ENCODE results near the gene SARDH. TPM values are rescaled to one million over a fixed set of nuclear protein-coding genes. Genes with fewer than 3 reads are reported as not detected.

Gene SARDH
- total and polyA plus RNA-seq, 4 donors, result 6.9 to 10.5 (median 8.8) TPM

DNA sequence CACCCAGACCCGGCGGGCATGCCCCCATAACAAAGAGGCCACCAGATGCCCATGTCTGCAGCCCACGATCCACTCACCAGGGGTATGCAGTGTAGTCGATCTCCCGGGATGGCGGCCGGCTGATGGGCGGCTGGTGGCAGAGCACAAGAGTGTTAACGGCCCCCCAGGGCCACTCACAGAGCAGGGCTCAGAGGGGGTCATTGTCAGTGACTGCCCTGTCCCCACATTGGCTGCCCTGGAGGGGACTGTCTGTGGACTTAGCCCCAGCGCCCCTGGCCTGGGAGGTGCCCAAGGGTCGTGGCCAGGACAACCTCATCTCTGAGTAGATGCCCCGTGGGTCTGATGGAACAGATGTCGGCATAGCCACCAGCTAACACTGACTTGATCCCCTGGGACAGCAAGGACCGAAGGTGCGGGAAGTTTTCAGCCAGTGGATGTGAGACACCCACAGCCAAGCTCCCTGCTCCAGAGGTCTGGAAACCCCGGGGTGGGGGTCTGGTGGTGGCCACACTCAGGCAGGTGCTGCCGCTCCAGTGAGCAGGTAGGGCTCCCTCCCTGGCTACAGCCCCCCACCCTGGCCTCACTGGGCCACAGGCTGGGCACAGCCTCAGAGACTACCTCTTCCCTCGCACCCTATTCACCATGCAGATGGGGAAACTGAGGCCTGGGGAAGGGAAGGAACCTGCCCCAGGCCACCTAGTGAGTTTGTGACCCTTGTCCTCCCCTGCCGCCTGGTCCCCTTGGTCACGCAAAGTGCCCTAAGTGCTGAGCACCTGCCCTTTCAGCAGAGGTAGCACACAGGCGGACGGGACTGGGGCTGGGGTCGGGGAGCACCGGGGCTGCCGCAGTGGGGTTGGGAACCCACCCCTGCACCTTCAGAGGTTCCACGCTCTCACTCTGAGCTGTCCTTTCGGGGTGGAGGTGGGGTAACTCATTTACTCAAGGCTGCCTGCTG lies 38.1 kb upstream of the SARDH start:
- Histone ChIP-seq H3K27me3 (ENCODE audit: control insufficient read depth, insufficient read depth, low read length) (no peaks in the 10 kb centered on the region), H3K9me3 (ENCODE audit: control insufficient read depth, insufficient read depth, low read length) (no peaks in the 10 kb centered on the region), H3K4me1 (ENCODE audit: control insufficient read depth, insufficient read depth, low read length) (no peaks in the 10 kb centered on the region), H3K4me3 (ENCODE audit: low read depth, low read length) (no peak overlapping the region), H3K27ac (ENCODE audit: low read depth, low read length) (no peak overlapping the region), H3K36me3 (ENCODE audit: control insufficient read depth, insufficient read depth, low read length) (peaks cover 92% of the 10 kb centered on the region)
- DNase-seq (ENCODE audit: low read depth in 4 of 6, low spot score in 6 of 6), result no peak
- WGBS (ENCODE audit: insufficient coverage), result 95% methylated on average over 23 of the region's 27 CpGs

DNA sequence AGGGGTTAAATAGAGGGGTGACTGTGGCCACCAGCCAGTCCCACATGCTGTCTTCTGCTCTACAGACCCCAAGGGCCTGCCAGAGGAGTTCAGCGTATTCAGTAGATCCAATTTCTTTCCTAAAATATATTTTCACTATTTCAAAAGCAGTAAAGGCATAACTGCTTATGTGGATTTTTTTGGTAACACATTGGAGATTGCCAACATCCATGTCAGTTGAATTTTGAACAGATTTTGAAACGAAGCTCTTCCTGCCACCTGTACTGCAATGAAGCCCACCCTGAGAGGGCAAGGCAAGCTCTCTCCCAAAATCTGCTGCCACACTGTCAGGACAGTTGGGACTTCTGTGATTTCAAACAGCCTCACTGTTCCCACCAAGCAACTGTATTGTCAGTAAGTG lies 37.1 kb upstream of the SARDH start:
- H3K36me3 ChIP-seq (ENCODE audit: control insufficient read depth, insufficient read depth, low read length), result peaks cover 91% of the 10 kb centered on the region

DNA sequence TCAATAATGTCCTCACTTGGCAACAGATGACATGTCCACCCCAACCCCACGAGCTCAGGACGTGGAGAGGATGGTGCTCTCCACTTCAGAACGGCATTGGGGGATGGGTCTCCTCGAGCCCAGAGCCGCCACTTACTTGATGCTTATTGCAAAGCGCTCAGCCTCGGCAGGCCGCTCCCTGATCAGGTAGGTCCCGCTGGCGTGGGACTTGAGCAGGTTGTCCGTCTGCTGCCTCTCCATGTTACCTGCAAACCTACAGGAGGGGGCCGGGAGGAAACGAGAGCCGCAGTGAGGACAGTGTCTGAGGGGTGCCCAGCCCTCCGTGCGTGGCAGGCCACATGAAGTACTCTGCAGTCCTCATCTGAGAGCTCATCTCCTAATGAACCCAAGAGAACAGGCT lies 36.6 kb upstream of the SARDH start:
- DNase-seq (ENCODE audit: low read depth in 4 of 6, low spot score in 6 of 6), result no peak
- over 99% methylated on average over 14 of the region's 16 CpGs for WGBS (ENCODE audit: insufficient coverage)
- Histone ChIP-seq H3K36me3 (ENCODE audit: control insufficient read depth, insufficient read depth, low read length) (peaks cover 91% of the 10 kb centered on the region), H3K4me1 (ENCODE audit: control insufficient read depth, insufficient read depth, low read length) (no peaks in the 10 kb centered on the region), H3K9me3 (ENCODE audit: control insufficient read depth, insufficient read depth, low read length) (no peaks in the 10 kb centered on the region), H3K27me3 (ENCODE audit: control insufficient read depth, insufficient read depth, low read length) (no peaks in the 10 kb centered on the region), H3K27ac (ENCODE audit: low read depth, low read length) (no peak overlapping the region), H3K4me3 (ENCODE audit: low read depth, low read length) (no peak overlapping the region)

More for the DNA sequence above, 37.1 kb upstream of the SARDH start:
- no peak overlapping the region for H3K4me3 ChIP-seq (ENCODE audit: low read depth, low read length)
- no peaks in the 10 kb centered on the region for H3K4me1 ChIP-seq (ENCODE audit: control insufficient read depth, insufficient read depth, low read length)
- H3K27me3 ChIP-seq (ENCODE audit: control insufficient read depth, insufficient read depth, low read length), result no peaks in the 10 kb centered on the region
- H3K27ac ChIP-seq (ENCODE audit: low read depth, low read length), result no peak overlapping the region
- 100% methylated on average over 1 of the region's 2 CpGs for WGBS (ENCODE audit: insufficient coverage)
- H3K9me3 ChIP-seq (ENCODE audit: control insufficient read depth, insufficient read depth, low read length), result no peaks in the 10 kb centered on the region
- peak in 1 of 6 donors; percentile 48 for DNase-seq (ENCODE audit: low read depth in 4 of 6, low spot score in 6 of 6)

DNA sequence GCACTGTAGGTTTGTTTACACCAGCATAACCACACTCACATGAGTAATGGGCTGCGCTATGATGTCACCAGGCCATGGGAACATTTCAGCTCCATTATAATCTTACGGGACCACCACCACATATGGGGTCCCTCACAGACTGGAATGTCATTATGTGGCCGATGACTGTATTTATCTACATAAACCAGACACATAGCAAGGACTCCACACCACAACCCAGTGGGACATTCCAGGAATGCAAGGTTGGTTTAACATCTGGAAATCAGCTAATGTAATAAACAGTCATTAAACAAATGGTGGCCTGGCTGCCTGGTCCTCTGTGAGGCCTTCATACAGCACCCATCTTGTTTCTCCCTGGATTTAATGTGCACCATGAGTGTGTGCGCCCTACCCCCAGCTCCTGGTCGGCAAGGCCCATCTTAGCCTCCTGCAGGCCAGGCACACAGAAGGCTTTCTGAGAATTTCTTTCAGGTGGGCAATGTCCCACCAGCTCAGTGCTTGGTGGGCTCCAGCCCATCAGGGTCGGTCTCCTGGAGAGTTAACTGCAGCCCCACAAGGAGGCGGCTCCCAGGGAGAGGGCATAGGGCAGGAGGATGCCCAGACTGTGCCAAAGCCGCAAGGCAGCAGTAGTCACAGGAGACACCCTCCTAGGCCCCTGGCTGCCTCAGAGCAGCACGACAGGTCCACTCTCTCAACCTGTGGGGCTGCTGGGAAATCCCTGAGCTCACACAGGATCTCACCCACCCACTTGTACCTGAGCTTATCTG lies 35.9 kb upstream of the SARDH start:
- H3K27me3 ChIP-seq (ENCODE audit: control insufficient read depth, insufficient read depth, low read length), result no peaks in the 10 kb centered on the region
- DNase-seq (ENCODE audit: low read depth in 4 of 6, low spot score in 6 of 6), result no peak
- no peaks in the 10 kb centered on the region for H3K4me1 ChIP-seq (ENCODE audit: control insufficient read depth, insufficient read depth, low read length)
- H3K27ac ChIP-seq (ENCODE audit: low read depth, low read length), result no peak overlapping the region
- 81% methylated on average over 8 of the region's 9 CpGs for WGBS (ENCODE audit: insufficient coverage)
- H3K4me3 ChIP-seq (ENCODE audit: low read depth, low read length), result no peak overlapping the region
- H3K36me3 ChIP-seq (ENCODE audit: control insufficient read depth, insufficient read depth, low read length), result peaks cover 91% of the 10 kb centered on the region
- H3K9me3 ChIP-seq (ENCODE audit: control insufficient read depth, insufficient read depth, low read length), result no peaks in the 10 kb centered on the region

DNA sequence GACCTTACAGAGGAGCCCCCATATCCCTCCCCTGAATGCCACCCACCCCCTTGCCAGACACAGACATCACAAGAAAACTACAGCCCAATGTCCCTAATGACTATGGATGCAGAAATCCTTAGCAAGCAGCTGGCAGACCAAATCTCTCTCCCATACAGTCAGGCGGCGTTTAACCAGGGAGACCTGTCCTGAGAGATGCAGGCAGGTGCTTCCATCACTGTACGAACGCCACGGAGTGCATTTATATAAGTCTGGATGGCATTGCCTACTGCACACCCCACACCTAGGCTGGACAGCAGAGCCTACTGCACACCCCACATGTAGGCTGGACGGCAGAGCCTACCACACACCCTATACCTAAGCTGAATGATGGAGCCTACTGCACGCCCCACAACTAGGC lies 34.4 kb upstream of the SARDH start:
- Histone ChIP-seq H3K4me1 (ENCODE audit: control insufficient read depth, insufficient read depth, low read length) (no peaks in the 10 kb centered on the region), H3K27ac (ENCODE audit: low read depth, low read length) (no peak overlapping the region), H3K4me3 (ENCODE audit: low read depth, low read length) (no peak overlapping the region), H3K9me3 (ENCODE audit: control insufficient read depth, insufficient read depth, low read length) (no peaks in the 10 kb centered on the region), H3K27me3 (ENCODE audit: control insufficient read depth, insufficient read depth, low read length) (no peaks in the 10 kb centered on the region), H3K36me3 (ENCODE audit: control insufficient read depth, insufficient read depth, low read length) (peaks cover 91% of the 10 kb centered on the region)
- WGBS (ENCODE audit: insufficient coverage), result 96% methylated on average over 6 of the region's 7 CpGs
- DNase-seq (ENCODE audit: low read depth in 4 of 6, low spot score in 6 of 6), result no peak

DNA sequence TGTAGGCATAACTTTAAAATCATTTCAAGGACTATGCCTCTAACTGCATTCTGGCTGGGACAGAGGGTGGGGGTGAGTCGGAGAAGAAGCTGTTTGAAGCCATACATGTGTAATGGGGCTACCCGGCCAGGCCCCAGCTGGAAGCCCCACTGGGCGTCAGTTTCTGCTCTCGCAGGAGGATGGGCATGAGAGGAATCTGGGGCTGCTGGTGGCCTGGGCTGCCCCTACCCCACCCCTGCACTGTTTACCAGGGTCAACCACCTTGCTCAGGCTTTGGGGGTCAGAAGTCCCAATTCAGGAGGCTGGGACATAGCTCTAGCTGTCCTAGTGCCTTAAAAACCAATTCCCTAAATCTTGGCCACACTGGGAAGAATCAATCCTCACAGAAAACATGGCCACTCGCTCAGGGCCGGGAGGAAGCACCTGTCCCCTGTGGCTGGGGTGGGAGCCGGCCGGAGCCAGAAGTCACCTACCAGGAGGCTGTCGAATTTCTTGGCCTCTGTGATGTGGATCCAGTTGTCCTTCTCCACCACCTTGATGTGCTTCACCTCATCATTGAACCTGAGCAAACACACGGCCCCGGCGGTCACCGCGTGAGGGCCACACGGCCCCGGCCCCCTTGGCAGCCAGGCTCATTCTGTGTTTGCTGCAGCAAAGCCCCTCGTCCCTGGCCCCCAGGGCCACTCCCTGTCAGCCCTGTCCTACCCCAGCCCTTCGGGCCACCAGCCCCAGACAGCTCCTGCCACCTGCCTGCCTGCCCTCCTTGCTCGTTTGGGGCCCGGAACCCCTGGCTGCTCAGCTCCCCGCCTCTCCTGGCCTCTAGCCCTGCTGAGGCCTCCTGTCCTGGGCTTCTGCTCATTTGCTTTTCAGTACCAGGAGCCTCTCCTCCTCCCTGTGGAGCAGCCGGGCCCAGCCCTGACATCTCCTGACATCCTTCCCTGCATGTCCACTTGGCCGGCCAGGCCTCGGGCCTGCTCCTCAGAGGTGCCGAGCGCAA lies 33.6 kb upstream of the SARDH start:
- Histone ChIP-seq H3K4me1 (ENCODE audit: control insufficient read depth, insufficient read depth, low read length) (no peaks in the 10 kb centered on the region), H3K36me3 (ENCODE audit: control insufficient read depth, insufficient read depth, low read length) (peaks cover 86% of the 10 kb centered on the region), H3K9me3 (ENCODE audit: control insufficient read depth, insufficient read depth, low read length) (no peaks in the 10 kb centered on the region), H3K27ac (ENCODE audit: low read depth, low read length) (no peak overlapping the region), H3K27me3 (ENCODE audit: control insufficient read depth, insufficient read depth, low read length) (no peaks in the 10 kb centered on the region), H3K4me3 (ENCODE audit: low read depth, low read length) (no peak overlapping the region)
- no peak for DNase-seq (ENCODE audit: low read depth in 4 of 6, low spot score in 6 of 6)
- 92% methylated on average over 24 of the region's 26 CpGs for WGBS (ENCODE audit: insufficient coverage)

DNA sequence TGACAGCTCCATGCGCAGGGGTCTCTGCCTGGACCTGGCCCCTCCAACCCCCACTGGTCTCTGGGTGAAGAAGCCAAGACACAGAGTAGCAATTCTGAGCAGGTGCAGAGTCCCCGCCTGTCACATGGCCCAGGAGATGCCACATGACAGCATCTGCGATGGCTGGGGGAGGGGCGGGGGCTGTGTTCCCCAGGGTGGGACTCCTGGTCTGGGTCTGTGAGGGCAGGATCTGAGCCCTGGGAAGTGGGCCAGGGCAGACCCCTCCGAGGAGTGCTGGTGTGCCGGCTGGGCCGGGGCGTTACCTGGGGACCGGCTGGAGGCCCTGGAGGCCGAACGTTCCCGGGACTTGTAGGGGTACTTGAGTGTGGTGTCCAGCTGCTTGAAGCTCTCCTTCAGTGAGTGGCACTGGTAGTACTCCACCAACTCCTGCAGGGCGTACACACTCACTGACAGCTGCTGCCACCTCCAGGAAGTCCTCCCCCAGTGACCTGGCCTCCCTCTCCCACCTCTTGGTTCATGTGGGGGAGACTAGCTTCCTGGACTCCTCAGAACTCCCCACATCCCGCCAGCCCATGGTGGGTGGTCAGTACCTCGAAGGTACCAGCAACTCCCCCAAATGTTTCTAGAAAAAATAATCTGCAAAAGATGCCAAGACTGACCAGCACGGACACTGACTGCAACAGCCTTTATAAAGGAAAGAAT lies 32.1 kb upstream of the SARDH start:
- Histone ChIP-seq H3K4me1 (ENCODE audit: control insufficient read depth, insufficient read depth, low read length) (no peaks in the 10 kb centered on the region), H3K36me3 (ENCODE audit: control insufficient read depth, insufficient read depth, low read length) (peaks cover 73% of the 10 kb centered on the region), H3K27ac (ENCODE audit: low read depth, low read length) (no peak overlapping the region), H3K27me3 (ENCODE audit: control insufficient read depth, insufficient read depth, low read length) (no peaks in the 10 kb centered on the region), H3K9me3 (ENCODE audit: control insufficient read depth, insufficient read depth, low read length) (no peaks in the 10 kb centered on the region), H3K4me3 (ENCODE audit: low read depth, low read length) (no peak overlapping the region)
- 96% methylated on average over 13 of the region's 16 CpGs for WGBS (ENCODE audit: insufficient coverage)
- no peak for DNase-seq (ENCODE audit: low read depth in 4 of 6, low spot score in 6 of 6)

DNA sequence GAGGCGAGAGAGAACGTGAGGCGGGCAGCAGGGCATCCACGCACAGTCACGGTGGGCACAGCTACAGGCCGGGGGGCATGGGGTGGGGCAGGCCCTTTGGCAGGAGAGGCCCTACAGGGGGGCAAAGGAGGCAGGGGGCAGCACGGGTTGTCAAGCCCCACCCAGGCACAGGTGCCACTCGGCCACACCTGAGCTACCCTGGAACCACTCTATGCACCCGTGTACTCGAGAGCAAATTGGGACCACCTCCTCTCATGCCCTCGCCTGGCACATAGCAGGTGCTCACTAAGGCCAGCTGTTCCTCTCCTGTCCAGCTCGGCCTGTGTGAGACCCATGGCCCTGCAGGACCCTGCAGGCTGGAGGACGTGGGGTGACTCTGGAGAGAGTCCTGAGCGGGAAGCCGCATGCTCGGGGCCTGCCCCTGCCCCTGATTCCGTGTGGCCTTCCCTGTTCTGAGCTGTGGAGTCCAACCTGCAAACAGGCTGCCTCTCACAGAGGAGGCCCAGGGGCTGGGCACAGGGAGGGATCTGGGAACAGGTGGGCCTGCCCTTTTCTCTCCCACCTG lies 31.4 kb upstream of the SARDH start:
- no peak for DNase-seq (ENCODE audit: low read depth in 4 of 6, low spot score in 6 of 6)
- no peak overlapping the region for H3K4me3 ChIP-seq (ENCODE audit: low read depth, low read length)
- H3K4me1 ChIP-seq (ENCODE audit: control insufficient read depth, insufficient read depth, low read length), result no peaks in the 10 kb centered on the region
- 94% methylated on average over 17 of the region's 17 CpGs for WGBS (ENCODE audit: insufficient coverage)
- peaks cover 67% of the 10 kb centered on the region for H3K36me3 ChIP-seq (ENCODE audit: control insufficient read depth, insufficient read depth, low read length)
- H3K27me3 ChIP-seq (ENCODE audit: control insufficient read depth, insufficient read depth, low read length), result no peaks in the 10 kb centered on the region
- H3K27ac ChIP-seq (ENCODE audit: low read depth, low read length), result no peak overlapping the region
- H3K9me3 ChIP-seq (ENCODE audit: control insufficient read depth, insufficient read depth, low read length), result no peaks in the 10 kb centered on the region
